Spleen (tissue), 11 donors: ENCODE results near the gene PTPRN2. TPM values are rescaled to one million over a fixed set of nuclear protein-coding genes. Genes with fewer than 3 reads are reported as not detected.
A peak's percentile ranks its signal among the peaks of the same experiment; 100 is the strongest.

Source experiments
- DNase-seq: peaks from one replicate; pipeline ENCODE4 v3.0.0-alpha.2; 2020
- H3K27ac ChIP-seq, 8 donors: fragments of 200-600 bp; sonication (generic) in 7 of 8; 1 replicate in 4 of 8; 2 replicates in 4 of 8; pipeline versions ENCODE4 v1.5.0 to v1.8.0; 2016 to 2021; ENCODE audit warnings: inconsistent platforms in 4 of 8, mild to moderate bottlenecking in 4 of 8, moderate library complexity in 1 of 8
- H3K27me3 ChIP-seq, 7 donors: fragments of 200-600 bp; sonication (generic) in 6 of 7; replicated peaks in 1 of 7; 1 replicate in 4 of 7; 2 replicates in 3 of 7; pipeline versions ENCODE4 v1.5.0 to v1.8.0; 2016 to 2021; ENCODE audit warnings: inconsistent platforms in 3 of 7, mild to moderate bottlenecking in 1 of 7
- H3K36me3 ChIP-seq, 6 donors: fragments of 200-600 bp; sonication (generic) in 5 of 6; 1 replicate in 4 of 6; 2 replicates in 2 of 6; pipeline versions ENCODE4 v1.5.0 to v1.8.0; 2016 to 2021; ENCODE audit warnings: inconsistent platforms in 2 of 6
- H3K4me1 ChIP-seq, 6 donors: fragments of 200-600 bp; sonication (generic) in 5 of 6; 1 replicate in 3 of 6; 2 replicates in 3 of 6; pipeline versions ENCODE4 v1.5.0 to v1.8.0; 2016 to 2021; ENCODE audit warnings: inconsistent platforms in 3 of 6
- H3K4me3 ChIP-seq, 8 donors: fragments of 200-600 bp; sonication (generic) in 7 of 8; 1 replicate in 4 of 8; 2 replicates in 4 of 8; pipeline versions ENCODE4 v1.5.0 to v1.8.0; 2016 to 2021; ENCODE audit warnings: inconsistent platforms in 4 of 8, mild to moderate bottlenecking in 4 of 8, moderate library complexity in 2 of 8
- H3K9me3 ChIP-seq, 8 donors: fragments of 200-600 bp; sonication (generic) in 7 of 8; 1 replicate in 4 of 8; 2 replicates in 4 of 8; pipeline versions ENCODE4 v1.5.0 to v1.8.0; 2016 to 2021; ENCODE audit warnings: inconsistent platforms in 4 of 8
- CTCF ChIP-seq, 11 experiments: fragments of 200-600 bp in 7 of 11; fragments of 450-650 bp in 4 of 11; sonication (generic) in 4 of 11; IDR thresholded peaks in 8 of 11; conservative IDR thresholded peaks in 3 of 11; 1 replicate in 7 of 11; 2 replicates in 4 of 11; pipeline versions ENCODE4 v1.4.0 to v1.8.0; 2016 to 2021; ENCODE audit warnings: antibody characterized with exemption in 11 of 11, inconsistent platforms in 4 of 11, mild to moderate bottlenecking in 1 of 11
- POLR2A ChIP-seq, 3 donors: fragments of 450-650 bp; IDR thresholded peaks; one replicate each; pipeline ENCODE4 v1.5.1; 2017; ENCODE audit warnings: antibody characterized with exemption in 3 of 3, mild to moderate bottlenecking in 1 of 3
- POLR2AphosphoS5 ChIP-seq, 3 donors: sonication (generic); formaldehyde crosslinking; IDR thresholded peaks; one replicate each; pipeline ENCODE4 v1.5.1; 2017; ENCODE audit warnings: antibody characterized with exemption in 3 of 3
- WGBS, 5 donors: extraction: QIAGEN DNeasy Blood & Tissue Kit in 3 of 5; methylation state at CpG; one replicate each; pipeline versions ENCODE4 v1.1.5 to v1.1.7; 2013 to 2018; 5-methylcytosine and 5-hydroxymethylcytosine counted together
- intact Hi-C: fragments of 100-400 bp; cut with DNase I; formaldehyde crosslinking; loops from one replicate; pipeline ENCODE4 v1.15.0; 2023; ENCODE audit warnings: low total_unique reads
- polyA plus RNA-seq, 3 donors: library from polyadenylated mRNA; stranded (reverse); fragments of 200-250 nt; gene quantifications; one replicate each; pipeline ENCODE4 v1.2.1, GENCODE V29; 2013
- total RNA-seq, 7 donors: library from RNA; depleted of rRNA in 3 of 7; stranded (reverse); fragments of >200 nt in 3 of 7; fragmentation: NEBNext Ultra II Directional in 4 of 7; extraction: Animal tissue kit (Norgen Biotek cat#: 25700) in 4 of 7; gene quantifications; one replicate each; pipeline versions ENCODE4 v1.1.0 to v1.2.1, GENCODE V29; 2016 to 2021
- donor health status: healthy with polysubstance abuse.
- donor health status: DM: no; HTN: no; CAD: no; lungs with moderate emphysema.
- donor health status: DM: no; HTN: no; CAD: no.
- donor health status: Bipolar disorder and iron deficiency.
- donor health status: healthy.
- donor health status: DM: no; HTN: no; CAD: no.
- donor health status: DM: yes; HTN: yes; CAD: no.

The PTPRN2 gene
- total and polyA plus RNA-seq, 10 donors = 7.0 to 22.8 (median 16.8) TPM

- Histone ChIP-seq H3K27ac (no peak overlapping the region), H3K36me3 (no peaks in the 10 kb centered on the region), H3K27me3 (peaks cover 0 to 19% (median 0%) of the 10 kb centered on the region in 7 donors), H3K4me3 (no peak overlapping the region), H3K4me1 (no peaks in the 10 kb centered on the region), H3K9me3 (peaks cover 0 to 34% (median 3%) of the 10 kb centered on the region in 8 donors)
- intact Hi-C loops = no loop called here
- TF ChIP-seq POLR2A (IDR thresholded peaks at IDR 0.05) (no peak), CTCF (IDR thresholded peaks at IDR 0.05 in 8 of 11, conservative IDR thresholded peaks at IDR 0.05 in 3 of 11) (no peak), POLR2AphosphoS5 (IDR thresholded peaks at IDR 0.05) (no peak)
- DNase-seq = peak; percentile 39
- 81 to 89% (median 85%) methylated on average over 22 to 23 of the region's 23 CpGs for WGBS, 5 donors
These were observed 335.4 kb downstream of the PTPRN2 start for GRCh38 chr7:158252081-158252836.

- Histone ChIP-seq H3K9me3 (peaks cover 0 to 40% (median 6%) of the 10 kb centered on the region in 8 donors), H3K27me3 (peaks cover 0 to 19% (median 0%) of the 10 kb centered on the region in 7 donors), H3K27ac (no peak overlapping the region), H3K4me3 (no peak overlapping the region), H3K36me3 (no peaks in the 10 kb centered on the region), H3K4me1 (no peaks in the 10 kb centered on the region)
- no peak for TF ChIP-seq POLR2AphosphoS5 (IDR thresholded peaks at IDR 0.05)
- TF ChIP-seq CTCF (IDR thresholded peaks at IDR 0.05 in 8 of 11, conservative IDR thresholded peaks at IDR 0.05 in 3 of 11) = no peak
- no peak for TF ChIP-seq POLR2A (IDR thresholded peaks at IDR 0.05)
- intact Hi-C loops = no loop called here
- 85 to 91% (median 87%) methylated on average over 17 to 18 of the region's 18 CpGs for WGBS, 5 donors
- peak; percentile 22 for DNase-seq
These were observed 336.3 kb downstream of the PTPRN2 start for GRCh38 chr7:158251061-158251965.

- peak; percentile 5 for DNase-seq
- peaks cover 0 to 50% (median 6%) of the 10 kb centered on the region in 8 donors for H3K9me3 ChIP-seq
- H3K36me3 ChIP-seq = no peaks in the 10 kb centered on the region
- peaks cover 0 to 19% (median 0%) of the 10 kb centered on the region in 7 donors for H3K27me3 ChIP-seq
- H3K27ac ChIP-seq = no peak overlapping the region
- no peak overlapping the region for H3K4me3 ChIP-seq
- TF ChIP-seq POLR2A (IDR thresholded peaks at IDR 0.05) (no peak), CTCF (IDR thresholded peaks at IDR 0.05 in 8 of 11, conservative IDR thresholded peaks at IDR 0.05 in 3 of 11) (no peak), POLR2AphosphoS5 (IDR thresholded peaks at IDR 0.05) (no peak)
- intact Hi-C loops = no loop called here
- H3K4me1 ChIP-seq = no peaks in the 10 kb centered on the region
- 70 to 83% (median 80%) methylated on average over 9 of the region's 9 CpGs for WGBS, 5 donors
These were observed 337.9 kb downstream of the PTPRN2 start for GRCh38 chr7:158249692-158250091.
